PFSK-1 (cell line): ENCODE measurements around the gene PRSS27. TPM values are rescaled to one million over a fixed set of nuclear protein-coding genes. Genes with fewer than 3 reads are reported as not detected.

Source experiments
- FOXP2 ChIP-seq: optimal IDR thresholded peaks from 2 replicates; pipeline ENCODE3; 2011; ENCODE audit warnings: borderline replicate concordance, control low read depth, inconsistent platforms; ENCODE audit not compliant: insufficient read depth; ENCODE audit errors: extremely low read length, extremely low read depth
- POLR2AphosphoS5 ChIP-seq: IDR thresholded peaks from 2 replicates; pipeline ENCODE4 v1.6.1; 2012; ENCODE audit warnings: low read depth, mild to moderate bottlenecking, control low read depth, low read length, moderate library complexity
- REST ChIP-seq, 2 experiments: IDR thresholded peaks; 2 replicates each; pipeline versions ENCODE4 v1.6.1 to v1.8.0; 2011 to 2012; ENCODE audit warnings: low read depth in 2 of 2, low read length in 2 of 2, control low read depth in 1 of 2, inconsistent platforms in 1 of 2, mild to moderate bottlenecking in 1 of 2, moderate library complexity in 1 of 2; ENCODE audit not compliant: insufficient read depth in 1 of 2
- SIN3A ChIP-seq: IDR thresholded peaks from 2 replicates; pipeline ENCODE4 v1.6.1; 2012; ENCODE audit warnings: mild to moderate bottlenecking, low read length, moderate library complexity, borderline replicate concordance; ENCODE audit not compliant: insufficient read depth
- TAF1 ChIP-seq: IDR thresholded peaks from 2 replicates; pipeline ENCODE4 v1.6.1; 2012; ENCODE audit warnings: low read length, control low read depth, borderline replicate concordance; ENCODE audit not compliant: insufficient read depth
- polyA plus RNA-seq: library from polyadenylated mRNA; unstranded; fragments of >200 nt; gene quantifications from one replicate; pipeline ENCODE4 v1.2.1, GENCODE V29; 2012; ENCODE audit warnings: low read depth, missing spikeins; ENCODE audit not compliant: insufficient read length

PRSS27 gene
- polyA plus RNA-seq = 1.4 TPM

DNA sequence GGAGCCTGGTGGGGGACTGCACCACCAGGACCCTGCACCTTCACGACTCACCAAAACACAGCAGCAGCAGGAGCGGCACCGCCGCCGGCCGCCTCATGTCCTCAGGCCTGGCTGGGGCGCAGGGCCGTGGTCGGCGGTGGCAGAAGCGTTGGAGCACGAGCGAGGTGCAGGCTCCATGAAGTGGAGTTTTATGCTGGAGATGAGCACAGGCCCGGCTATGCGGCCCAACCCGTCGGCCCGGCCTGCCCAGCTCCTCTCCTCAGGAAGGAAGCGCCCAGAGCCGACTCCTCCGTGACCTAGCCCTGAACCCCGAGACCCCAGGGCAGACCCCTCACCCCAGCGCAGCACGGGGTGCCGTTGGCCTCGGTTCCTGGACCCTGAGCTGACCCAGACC lies at the start of gene PRSS27:
PRSS27 (minus strand) TSS at position 161 of the 394 bp plus-strand sequence; CDS start at position 97, 64 bp downstream.
- no peak for TF ChIP-seq TAF1

DNA sequence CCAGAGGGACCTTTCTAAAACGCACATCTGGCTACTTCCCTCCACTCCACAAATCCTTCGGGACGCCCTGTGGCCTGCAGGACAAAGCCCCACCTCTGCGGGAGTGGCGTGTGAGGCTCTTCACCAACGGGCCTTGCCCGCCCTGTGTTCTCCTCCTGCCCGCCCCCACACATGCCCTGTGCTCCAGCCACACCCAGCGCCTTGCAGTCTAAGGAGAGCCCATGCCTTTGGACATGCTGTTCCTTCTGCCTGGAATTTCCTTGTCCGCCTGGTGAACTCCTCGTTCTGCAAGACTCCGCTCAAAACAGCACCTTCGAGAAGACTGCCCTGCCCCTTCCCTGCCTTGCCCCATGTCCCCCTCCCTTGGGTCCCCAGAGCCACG lies 49.6 kb upstream of the PRSS27 start:
- TF ChIP-seq TAF1 (no peak), SIN3A (no peak), FOXP2 (no peak), POLR2AphosphoS5 (no peak), REST (IDR thresholded peaks at IDR 0.05; ENCODE audit: insufficient read depth in 1 of 2, low read depth in 2 of 2, low read length in 2 of 2) (no peak)

DNA sequence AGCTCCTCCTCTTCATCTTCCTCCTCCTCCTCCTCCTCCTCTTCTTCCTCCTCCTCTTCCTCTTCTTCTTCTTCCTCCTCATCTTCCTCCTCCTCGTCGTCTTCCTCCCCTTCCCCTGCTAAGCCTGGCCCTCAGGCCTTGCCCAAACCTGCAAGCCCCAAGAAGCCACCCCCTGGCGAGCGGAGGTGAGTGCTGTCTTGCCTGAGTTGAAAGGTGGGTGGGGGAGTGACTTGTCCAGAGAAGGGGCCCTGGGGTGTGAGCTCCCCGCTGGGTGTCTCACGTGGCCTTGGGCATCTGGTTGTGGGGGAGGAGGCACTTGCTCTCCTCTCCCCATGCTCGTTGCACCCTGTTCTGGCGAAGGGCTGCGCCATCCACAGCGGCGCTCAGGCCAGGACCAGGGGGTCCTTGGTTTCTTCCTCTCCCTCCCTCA lies 49.1 kb upstream of the PRSS27 start:
- TF ChIP-seq SIN3A (no peak), POLR2AphosphoS5 (no peak; the same call in 1 of the 2 replicates), REST (IDR thresholded peaks at IDR 0.05; ENCODE audit: insufficient read depth in 1 of 2, low read depth in 2 of 2, low read length in 2 of 2) (no peak), FOXP2 (no peak), TAF1 (no peak)

DNA sequence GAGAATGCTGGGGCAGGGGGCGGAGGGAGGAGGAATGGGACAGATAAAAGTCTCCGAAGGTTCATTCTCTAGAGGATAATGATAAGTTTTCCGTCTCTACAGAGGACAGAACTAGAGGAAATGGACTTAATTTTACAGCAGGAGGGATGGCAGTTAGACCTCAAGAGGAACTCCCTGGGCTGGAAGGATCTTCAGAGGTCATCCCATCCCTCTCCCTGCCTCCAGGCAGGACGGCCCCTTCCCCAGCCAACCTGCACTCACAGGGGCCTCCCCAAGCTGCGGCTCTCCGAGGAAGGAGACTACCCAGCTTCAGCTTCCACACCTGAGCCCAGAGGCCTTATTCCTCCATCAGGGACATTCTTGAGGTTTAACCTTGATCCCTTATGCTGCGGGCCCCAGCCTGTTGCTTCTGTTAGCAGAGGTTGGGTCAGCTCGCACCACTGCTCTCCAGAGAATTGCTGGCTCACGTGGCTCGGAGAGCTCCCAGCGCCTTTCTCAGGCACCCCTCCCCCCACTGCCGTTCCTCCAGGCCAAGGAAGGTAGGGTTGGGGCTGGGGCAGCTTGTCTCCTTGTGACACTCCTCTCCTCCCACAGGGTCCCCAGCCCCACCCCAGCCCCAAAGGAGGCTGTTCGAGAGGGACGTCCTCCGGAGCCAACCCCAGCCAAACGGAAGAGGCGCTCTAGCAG lies 48.5 kb upstream of the PRSS27 start:
- TF ChIP-seq SIN3A = no peak

GRCh38 chr16:2767891-2768290 lies 47.9 kb upstream of the PRSS27 start:
- TF ChIP-seq POLR2AphosphoS5 (0 out of 2 replicates have a peak, but pooled peaks have one; percentile 11), FOXP2 (no peak)

- no peak for TF ChIP-seq REST (IDR thresholded peaks at IDR 0.05; ENCODE audit: insufficient read depth in 1 of 2, low read depth in 2 of 2, low read length in 2 of 2)
- no peak for TF ChIP-seq FOXP2
- no peak for TF ChIP-seq TAF1
- no peak for TF ChIP-seq POLR2AphosphoS5
Observed at GRCh38 chr16:2767140-2767731, 47.2 kb upstream of the PRSS27 start.
